Caco-2 (cell line): ENCODE data around the gene CNFN. TPM values are rescaled to one million over a fixed set of nuclear protein-coding genes. Genes with fewer than 3 reads are reported as not detected.

Experiments used
- BruUV-seq: library from RNA; stranded (reverse); fragments of 400-500 nt; replicated peaks from 2 replicates; lab custom pipeline; 2021; lab: Mats Ljungman, UMichigan
- CTCF ChIA-PET: fragments of 300-600 bp; sonication (Branson Sonifier 250); formaldehyde crosslinking; loops from one replicate; lab custom pipeline; 2022; ENCODE audit warnings: antibody characterized with exemption; lab: Charles Lee
- POLR2A ChIA-PET: fragments of 300-600 bp; sonication (Branson Sonifier 250); formaldehyde crosslinking; loops from one replicate; lab custom pipeline; 2022; ENCODE audit warnings: antibody characterized with exemption; lab: Charles Lee
- DNase-seq, 2 experiments: peaks; one replicate each; pipeline versions ENCODE4 v3.0.0 to v3.0.0-alpha.2; 2020 to 2022
- H3K27me3 ChIP-seq: replicated peaks from 2 replicates; pipeline ENCODE4 v1.6.0; 2011; ENCODE audit warnings: low read length; ENCODE audit not compliant: control insufficient read depth, insufficient read depth
- H3K36me3 ChIP-seq: 2 replicates; pipeline ENCODE4 v1.5.1; 2011; ENCODE audit warnings: low read length; ENCODE audit not compliant: control insufficient read depth, insufficient read depth
- H3K4me1 ChIP-seq: fragments of 250-450 bp; sonication (Bioruptor Pico); 2 replicates; pipeline ENCODE4 v1.5.1; 2020; ENCODE audit warnings: mild to moderate bottlenecking
- H3K4me3 ChIP-seq: 2 replicates; pipeline ENCODE4 v1.5.1; 2011; ENCODE audit warnings: low read depth, mild to moderate bottlenecking, control low read depth, low read length
- H3K9me3 ChIP-seq: fragments of 250-450 bp; sonication (Bioruptor Pico); 2 replicates; pipeline ENCODE4 v1.5.1; 2020; ENCODE audit warnings: mild to moderate bottlenecking, moderate library complexity
- H3K27ac Mint-ChIP-seq: one replicate; pipeline ENCODE4 v1.8.0; 2022; ENCODE audit warnings: mixed read lengths; ENCODE audit not compliant: unreplicated experiment
- H3K27me3 Mint-ChIP-seq: one replicate; pipeline ENCODE4 v1.8.0; 2022; ENCODE audit warnings: mixed read lengths; ENCODE audit not compliant: insufficient read depth, unreplicated experiment
- H3K36me3 Mint-ChIP-seq: one replicate; pipeline ENCODE4 v1.8.0; 2022; ENCODE audit warnings: mild to moderate bottlenecking, mixed read lengths; ENCODE audit not compliant: insufficient read depth, unreplicated experiment
- H3K4me1 Mint-ChIP-seq: one replicate; pipeline ENCODE4 v1.8.0; 2022; ENCODE audit warnings: low read depth, mixed read lengths; ENCODE audit not compliant: unreplicated experiment
- H3K4me3 Mint-ChIP-seq: one replicate; pipeline ENCODE4 v1.8.0; 2022; ENCODE audit warnings: mild to moderate bottlenecking, moderate library complexity, mixed read lengths; ENCODE audit not compliant: unreplicated experiment
- H3K9me3 Mint-ChIP-seq: one replicate; pipeline ENCODE4 v1.8.0; 2022; ENCODE audit warnings: mixed read lengths; ENCODE audit not compliant: unreplicated experiment
- intact Hi-C: fragments of 100-400 bp; cut with micrococcal nuclease; formaldehyde crosslinking; loops from one replicate; pipeline ENCODE4 v1.10.0; 2022; ENCODE audit not compliant: unreplicated experiment
- total RNA-seq: library from RNA; stranded (reverse); gene quantifications from 2 replicates; pipeline ENCODE4 v1.2.3, GENCODE V29; 2022
- TF ChIP-seq, protein P1 (sequence below), 2 experiments: fragments of 200-600 bp in 1 of 2; IDR thresholded peaks; 1 replicate in 1 of 2; 2 replicates in 1 of 2; pipeline versions ENCODE4 v1.5.1 to v1.8.0; 2011 to 2022; ENCODE audit warnings: antibody characterized with exemption in 1 of 2, control low read depth in 1 of 2, inconsistent platforms in 1 of 2, low read depth in 1 of 2, low read length in 1 of 2, mild to moderate bottlenecking in 1 of 2, moderate library complexity in 1 of 2; ENCODE audit not compliant: insufficient read depth in 1 of 2, severe bottlenecking in 1 of 2, unreplicated experiment in 1 of 2

The CNFN gene
- total RNA-seq, 1 experiment from 2014 or later = 4.1 TPM

DNA sequence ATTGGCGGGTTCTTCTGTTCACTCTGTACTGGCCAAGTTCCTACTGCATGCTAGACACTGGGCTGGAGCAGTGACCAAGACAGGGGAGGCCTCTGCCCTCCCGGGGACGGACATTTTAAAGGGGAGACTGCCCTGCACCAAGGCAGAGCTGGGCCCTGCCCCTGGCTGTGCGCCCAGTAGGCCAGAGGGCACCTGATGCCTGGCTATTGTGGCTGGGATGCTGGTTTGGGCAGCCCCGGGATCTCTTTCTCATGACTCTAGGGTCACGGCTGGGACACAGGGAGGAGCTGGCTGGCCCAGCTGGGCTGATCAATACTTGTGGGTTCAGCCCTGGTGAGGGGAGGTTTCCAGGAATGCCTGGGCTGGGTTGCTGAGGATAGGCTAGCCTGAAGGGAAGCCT lies 19.4 kb upstream of the CNFN start:
- peaks cover 6% of the 10 kb centered on the region for H3K36me3 Mint-ChIP-seq
- Histone ChIP-seq H3K4me1 (no peaks in the 10 kb centered on the region), H3K9me3 (no peaks in the 10 kb centered on the region), H3K27me3 (no peaks in the 10 kb centered on the region), H3K36me3 (no peaks in the 10 kb centered on the region), H3K4me3 (no peak overlapping the region)
- H3K4me1 Mint-ChIP-seq = peaks cover 5% of the 10 kb centered on the region
- H3K4me3 Mint-ChIP-seq = no peak overlapping the region
- no peaks in the 10 kb centered on the region for H3K9me3 Mint-ChIP-seq
- H3K27ac Mint-ChIP-seq = no peak overlapping the region
- TF ChIP-seq, protein P1, sequence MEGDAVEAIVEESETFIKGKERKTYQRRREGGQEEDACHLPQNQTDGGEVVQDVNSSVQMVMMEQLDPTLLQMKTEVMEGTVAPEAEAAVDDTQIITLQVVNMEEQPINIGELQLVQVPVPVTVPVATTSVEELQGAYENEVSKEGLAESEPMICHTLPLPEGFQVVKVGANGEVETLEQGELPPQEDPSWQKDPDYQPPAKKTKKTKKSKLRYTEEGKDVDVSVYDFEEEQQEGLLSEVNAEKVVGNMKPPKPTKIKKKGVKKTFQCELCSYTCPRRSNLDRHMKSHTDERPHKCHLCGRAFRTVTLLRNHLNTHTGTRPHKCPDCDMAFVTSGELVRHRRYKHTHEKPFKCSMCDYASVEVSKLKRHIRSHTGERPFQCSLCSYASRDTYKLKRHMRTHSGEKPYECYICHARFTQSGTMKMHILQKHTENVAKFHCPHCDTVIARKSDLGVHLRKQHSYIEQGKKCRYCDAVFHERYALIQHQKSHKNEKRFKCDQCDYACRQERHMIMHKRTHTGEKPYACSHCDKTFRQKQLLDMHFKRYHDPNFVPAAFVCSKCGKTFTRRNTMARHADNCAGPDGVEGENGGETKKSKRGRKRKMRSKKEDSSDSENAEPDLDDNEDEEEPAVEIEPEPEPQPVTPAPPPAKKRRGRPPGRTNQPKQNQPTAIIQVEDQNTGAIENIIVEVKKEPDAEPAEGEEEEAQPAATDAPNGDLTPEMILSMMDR (IDR thresholded peaks at IDR 0.05; ENCODE audit: insufficient read depth in 1 of 2, low read depth in 1 of 2, low read length in 1 of 2, severe bottlenecking in 1 of 2, unreplicated experiment in 1 of 2) = no peak
- no peaks in the 10 kb centered on the region for H3K27me3 Mint-ChIP-seq
- intact Hi-C loops = no loop called here
- BruUV-seq = no TSS peak
- no peak for DNase-seq
- ChIA-PET POLR2A (no interaction called here), CTCF (no interaction called here)

DNA sequence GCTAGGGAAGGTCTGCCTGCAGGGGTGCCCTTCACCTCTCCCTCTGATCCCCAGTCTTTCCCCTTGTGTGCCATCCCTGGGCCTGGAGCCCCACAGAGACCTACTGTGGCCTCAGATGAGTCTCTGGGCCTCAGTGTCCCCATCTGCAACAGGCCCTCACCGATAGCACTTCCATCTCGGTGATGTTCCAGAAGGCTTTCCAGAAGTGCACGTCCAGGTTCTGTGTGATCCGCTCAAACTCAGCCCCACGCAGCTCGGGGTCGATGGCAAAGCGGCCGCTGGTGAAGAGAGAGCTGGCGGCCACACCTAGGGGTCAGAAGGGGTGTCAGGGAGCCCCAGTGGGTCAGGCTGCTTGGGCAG lies 17.7 kb upstream of the CNFN start:
- intact Hi-C loops = no loop called here
- H3K4me3 ChIP-seq = no peak overlapping the region
- no peaks in the 10 kb centered on the region for H3K9me3 ChIP-seq
- H3K27me3 ChIP-seq = no peaks in the 10 kb centered on the region
- DNase-seq = no peak
- Mint-ChIP-seq H3K4me1 (peaks cover 5% of the 10 kb centered on the region), H3K27ac (no peak overlapping the region), H3K4me3 (no peak overlapping the region), H3K9me3 (no peaks in the 10 kb centered on the region), H3K27me3 (no peaks in the 10 kb centered on the region), H3K36me3 (peaks cover 10% of the 10 kb centered on the region)
- CTCF ChIA-PET = interaction anchor here (0.6 to 0.7 kb wide), 2 partner anchors 121 to 548 kb away, joined by 4 to 5 read pairs; no protein-coding TSS in a partner anchor
- no peaks in the 10 kb centered on the region for H3K4me1 ChIP-seq
- H3K36me3 ChIP-seq = no peaks in the 10 kb centered on the region; the same call in 1 of the 2 replicates
- TF ChIP-seq, protein P1 (IDR thresholded peaks at IDR 0.05; ENCODE audit: insufficient read depth in 1 of 2, low read depth in 1 of 2, low read length in 1 of 2, severe bottlenecking in 1 of 2, unreplicated experiment in 1 of 2) = no peak
- no TSS peak for BruUV-seq
- POLR2A ChIA-PET = no interaction called here

DNA sequence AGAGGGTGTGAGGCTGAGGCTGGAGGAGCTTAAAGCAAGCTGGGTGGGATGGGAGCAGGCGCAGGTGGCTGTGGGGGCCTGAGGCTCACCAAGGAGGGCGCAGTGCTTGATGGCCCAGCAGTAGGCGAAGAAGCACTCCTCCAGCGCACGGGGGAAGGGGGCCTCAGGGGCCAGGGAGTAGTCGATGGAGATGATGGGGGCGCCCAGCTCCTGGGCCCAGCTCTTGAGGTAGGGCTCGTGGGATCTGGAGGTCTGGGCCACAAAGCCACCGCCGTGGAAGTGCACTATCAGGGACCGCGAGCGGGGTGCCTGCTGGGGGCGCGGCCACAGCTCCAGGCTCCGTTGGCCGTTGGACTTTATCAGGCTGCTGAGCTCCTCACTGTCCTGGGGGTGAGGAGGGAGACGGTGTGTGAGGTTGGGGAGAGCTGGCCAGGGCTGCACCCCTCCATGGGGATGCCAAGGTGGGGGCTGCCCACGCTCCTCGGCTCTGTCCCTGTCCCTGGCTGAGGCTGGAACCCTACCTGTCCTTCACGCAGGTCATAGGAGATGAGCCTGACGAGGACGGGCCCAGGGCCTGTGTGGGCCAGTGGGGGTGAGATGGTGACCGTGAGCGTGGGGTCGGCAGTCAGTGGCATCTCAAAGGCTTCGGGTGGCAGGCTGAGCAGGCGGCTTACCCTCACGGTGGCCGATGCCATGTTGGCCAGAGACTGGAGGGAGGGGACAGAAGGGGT lies 17.2 kb upstream of the CNFN start:
- no TSS peak for BruUV-seq
- no peak for DNase-seq
- H3K27me3 ChIP-seq = no peaks in the 10 kb centered on the region
- H3K4me3 Mint-ChIP-seq = no peak overlapping the region
- no peak overlapping the region for H3K4me3 ChIP-seq
- no peaks in the 10 kb centered on the region for H3K9me3 Mint-ChIP-seq
- no peaks in the 10 kb centered on the region for H3K9me3 ChIP-seq
- H3K36me3 Mint-ChIP-seq = peaks cover 12% of the 10 kb centered on the region
- no peaks in the 10 kb centered on the region for H3K4me1 ChIP-seq
- H3K4me1 Mint-ChIP-seq = peaks cover 4% of the 10 kb centered on the region
- no peaks in the 10 kb centered on the region; the same call in 1 of the 2 replicates for H3K36me3 ChIP-seq
- no peak overlapping the region for H3K27ac Mint-ChIP-seq
- CTCF ChIA-PET = interaction anchor here (0.6 to 1.0 kb wide), 3 partner anchors 11 to 548 kb away, joined by 3 to 4 read pairs (median 3); no protein-coding TSS in a partner anchor
- intact Hi-C loops = no loop called here
- TF ChIP-seq, protein P1 (IDR thresholded peaks at IDR 0.05; ENCODE audit: insufficient read depth in 1 of 2, low read depth in 1 of 2, low read length in 1 of 2, severe bottlenecking in 1 of 2, unreplicated experiment in 1 of 2) = no peak
- H3K27me3 Mint-ChIP-seq = no peaks in the 10 kb centered on the region
- POLR2A ChIA-PET = interaction anchor here (0.9 kb wide), 1 partner anchor 10 kb away, joined by 3 read pairs; no protein-coding TSS in a partner anchor
